ENCODE data around the gene IFNLR1. TPM values are rescaled to one million over a fixed set of nuclear protein-coding genes. Genes with fewer than 3 reads are reported as not detected.

Gene IFNLR1
- 0.17 and 4.1 TPM in 2 replicates for total RNA-seq (2014; rRNA removed; shearing (Covaris generic); ENCODE audit: low replicate concordance)

DNA sequence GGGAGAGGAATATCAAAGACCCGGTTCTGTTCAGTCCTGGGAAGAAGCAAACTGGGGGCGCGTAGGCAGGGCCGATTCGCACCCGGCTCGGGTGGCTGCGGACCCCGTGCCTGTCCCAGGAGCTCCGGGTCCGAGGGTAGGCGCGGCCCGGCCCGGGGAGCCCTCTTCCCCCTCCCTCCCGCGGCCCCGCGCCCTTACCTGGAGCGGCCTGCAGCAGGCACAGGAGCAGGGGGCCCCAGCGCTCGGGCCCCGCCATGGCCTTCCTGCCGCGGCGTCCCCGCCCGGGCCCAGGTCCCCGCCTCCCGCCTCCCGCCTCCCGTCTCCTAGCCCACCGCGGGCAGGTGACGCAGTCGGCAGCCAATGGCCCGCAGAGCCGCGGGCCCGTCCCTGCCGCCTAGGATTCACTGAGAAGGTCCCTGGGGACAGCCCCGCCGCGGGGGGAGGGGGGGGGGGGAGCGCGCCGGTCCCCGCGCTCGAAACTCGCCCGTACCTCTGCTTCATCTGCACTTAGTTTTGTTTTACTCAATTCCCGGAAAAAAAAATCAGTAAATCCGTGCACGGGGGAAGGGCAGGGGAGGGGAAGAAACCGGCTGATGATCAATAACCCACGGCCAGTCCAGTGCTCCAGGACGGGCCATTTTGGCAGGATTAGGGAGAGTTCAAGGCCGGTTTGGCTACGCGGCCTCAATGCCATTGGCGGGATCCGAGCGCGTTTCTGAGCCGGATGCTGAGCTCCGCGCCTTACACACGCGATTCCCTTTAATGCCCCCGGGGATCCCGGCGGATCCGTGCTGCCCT, at the start of gene IFNLR1:
IFNLR1 (minus strand) TSS at position 297 of the 798 bp plus-strand sequence; CDS start at position 256, 41 bp downstream.
- peak; percentile 61 for DNase-seq (ENCODE audit: low read depth)
- in situ Hi-C loops (cut with HindIII; ENCODE audit: low pct_unique_long_range_greater_than_20kb, low sequenced_read_pairs), result no loop called here

DNA sequence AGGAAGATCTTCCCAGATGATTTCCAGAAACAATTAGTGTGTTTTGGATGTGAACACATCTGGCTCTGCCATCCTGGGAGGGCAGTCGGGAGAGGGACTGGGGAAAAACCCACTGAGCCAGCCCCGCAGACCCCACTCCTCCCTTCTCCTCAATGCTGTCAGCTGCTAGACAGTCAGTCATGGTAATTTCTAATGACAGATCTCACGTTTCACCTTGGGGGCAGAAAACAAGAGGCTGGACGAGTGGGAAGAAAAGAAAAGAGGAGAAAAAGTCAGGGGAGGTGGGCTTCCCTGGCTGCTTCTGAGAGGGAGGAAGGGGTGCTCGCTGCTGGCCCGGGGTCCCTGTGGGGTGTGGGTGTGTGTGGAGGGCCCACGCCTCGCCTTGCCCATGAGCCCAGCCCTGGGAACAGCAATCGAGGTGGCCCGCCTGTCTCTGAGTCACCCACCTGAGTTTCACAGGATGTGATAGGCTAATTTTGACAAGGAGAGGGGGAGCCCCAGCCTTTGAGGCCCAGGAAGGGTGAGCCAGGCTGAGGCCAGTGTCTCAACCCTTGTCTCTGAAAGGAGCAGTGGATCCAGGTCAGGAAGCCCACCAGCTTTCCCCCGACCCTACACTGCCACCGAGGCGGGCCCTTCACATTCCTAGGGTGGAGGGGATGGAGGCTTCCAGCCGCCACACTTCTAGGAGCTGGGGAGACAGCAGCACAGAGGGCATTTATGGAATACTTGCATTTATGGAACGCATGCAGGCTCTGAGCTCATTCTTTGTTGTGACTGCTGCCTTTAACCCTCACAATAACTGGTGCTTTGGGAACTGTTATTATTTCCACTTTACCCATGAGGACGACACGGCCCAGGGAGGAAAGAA, 49.1 kb upstream of the IFNLR1 start:
- peak; percentile 61 for DNase-seq (ENCODE audit: low read depth)
- in situ Hi-C loops (cut with HindIII; ENCODE audit: low pct_unique_long_range_greater_than_20kb, low sequenced_read_pairs), result no loop called here

DNA sequence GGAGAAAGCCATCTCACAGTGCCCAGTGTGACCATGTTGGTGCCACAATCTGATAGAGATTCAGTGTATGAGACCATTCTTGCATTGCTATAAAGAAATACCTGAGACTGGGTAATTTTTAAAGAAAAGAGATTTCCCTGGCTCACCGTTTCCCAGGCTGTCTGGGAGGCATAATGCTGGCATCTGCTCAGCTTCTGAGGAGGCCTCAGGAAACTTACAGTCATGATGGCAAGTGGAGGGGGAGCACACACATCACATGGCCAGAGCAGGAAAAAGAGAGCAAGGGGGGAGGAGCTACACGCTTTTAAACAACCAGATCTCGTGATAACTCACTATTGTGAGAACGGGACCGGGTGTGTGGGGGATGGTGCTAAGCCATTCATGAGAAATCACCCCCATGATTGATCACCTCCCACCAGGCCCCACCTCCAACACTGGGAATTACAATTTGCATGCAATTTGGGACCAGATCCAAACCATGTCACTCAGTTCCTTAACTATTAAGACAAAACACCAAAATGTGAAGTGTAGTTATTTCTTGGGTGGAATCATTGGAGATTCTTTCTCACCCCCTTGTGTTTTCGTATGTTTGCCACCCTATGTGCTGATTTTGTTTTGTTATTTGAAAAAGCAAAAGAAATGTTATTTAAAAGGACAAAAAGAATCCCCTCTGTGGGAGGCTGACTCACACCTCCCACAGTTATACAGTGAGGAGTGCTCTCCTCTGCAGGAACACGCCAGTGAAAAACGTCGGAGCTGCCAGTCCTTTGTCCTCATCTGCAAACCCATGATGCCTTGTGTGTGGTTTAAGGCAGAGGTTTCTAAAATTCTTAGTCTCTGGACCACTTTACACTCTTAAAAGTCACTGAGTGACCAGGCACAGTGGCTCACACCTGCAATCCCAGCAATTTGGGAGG, 46.9 kb upstream of the IFNLR1 start:
- in situ Hi-C loops (cut with HindIII; ENCODE audit: low pct_unique_long_range_greater_than_20kb, low sequenced_read_pairs), result no loop called here
- DNase-seq (ENCODE audit: low read depth), result no peak

- no peak for DNase-seq (ENCODE audit: low read depth)
- in situ Hi-C loops (cut with HindIII; ENCODE audit: low pct_unique_long_range_greater_than_20kb, low sequenced_read_pairs), result no loop called here
These were observed 44.6 kb upstream of the IFNLR1 start for GRCh38 chr1:24231701-24232100.

- in situ Hi-C loops (cut with HindIII; ENCODE audit: low pct_unique_long_range_greater_than_20kb, low sequenced_read_pairs), result no loop called here
- no peak for DNase-seq (ENCODE audit: low read depth)
These were observed 41.2 kb upstream of the IFNLR1 start for GRCh38 chr1:24228311-24228710.

- no peak for DNase-seq (ENCODE audit: low read depth)
- in situ Hi-C loops (cut with HindIII; ENCODE audit: low pct_unique_long_range_greater_than_20kb, low sequenced_read_pairs), result no loop called here
These were observed 39.7 kb upstream of the IFNLR1 start for GRCh38 chr1:24226749-24227148.

- in situ Hi-C loops (cut with HindIII; ENCODE audit: low pct_unique_long_range_greater_than_20kb, low sequenced_read_pairs), result no loop called here
- DNase-seq (ENCODE audit: low read depth), result no peak
These were observed 37.7 kb upstream of the IFNLR1 start for GRCh38 chr1:24224761-24225160.

DNA sequence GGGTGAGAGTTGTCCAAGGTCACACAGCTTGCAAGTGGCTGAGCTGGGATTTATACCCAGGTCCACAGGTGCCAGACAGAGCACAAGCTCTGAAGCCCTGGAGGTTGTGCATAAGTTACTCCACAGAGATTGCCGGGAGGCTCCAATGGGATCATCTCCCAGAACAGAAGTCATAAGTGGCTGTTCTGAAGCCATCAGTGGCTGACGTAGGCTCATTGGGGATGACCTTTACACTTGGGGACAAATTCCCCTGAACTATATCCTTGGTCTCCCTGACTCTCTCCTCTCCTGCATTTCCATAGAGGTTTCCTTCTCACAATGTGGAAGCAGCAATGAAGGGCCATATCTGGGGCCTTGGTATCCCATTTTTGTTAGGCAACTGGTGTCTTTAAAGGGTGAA, 37.0 kb upstream of the IFNLR1 start:
- no peak for DNase-seq (ENCODE audit: low read depth)
- in situ Hi-C loops (cut with HindIII; ENCODE audit: low pct_unique_long_range_greater_than_20kb, low sequenced_read_pairs), result no loop called here

DNA sequence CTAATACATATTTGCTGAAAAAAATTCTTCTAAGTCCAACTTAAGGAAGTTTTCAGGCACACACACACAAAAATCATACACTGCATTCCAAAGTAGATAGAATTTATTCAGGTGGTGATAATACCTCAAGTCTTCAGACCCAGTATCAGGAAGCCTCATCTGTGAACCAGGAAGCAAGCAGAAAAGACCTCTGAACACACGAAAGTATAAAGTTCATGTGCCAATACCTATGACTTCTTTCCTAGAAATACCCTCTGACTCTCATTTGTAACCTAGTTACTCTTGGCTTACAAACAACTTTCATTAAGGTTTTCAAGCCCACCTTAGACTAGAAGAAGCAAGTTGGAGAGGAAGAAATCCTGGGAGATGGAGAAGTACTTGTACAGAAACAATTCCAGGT, 35.7 kb upstream of the IFNLR1 start:
- in situ Hi-C loops (cut with HindIII; ENCODE audit: low pct_unique_long_range_greater_than_20kb, low sequenced_read_pairs), result no loop called here

DNA sequence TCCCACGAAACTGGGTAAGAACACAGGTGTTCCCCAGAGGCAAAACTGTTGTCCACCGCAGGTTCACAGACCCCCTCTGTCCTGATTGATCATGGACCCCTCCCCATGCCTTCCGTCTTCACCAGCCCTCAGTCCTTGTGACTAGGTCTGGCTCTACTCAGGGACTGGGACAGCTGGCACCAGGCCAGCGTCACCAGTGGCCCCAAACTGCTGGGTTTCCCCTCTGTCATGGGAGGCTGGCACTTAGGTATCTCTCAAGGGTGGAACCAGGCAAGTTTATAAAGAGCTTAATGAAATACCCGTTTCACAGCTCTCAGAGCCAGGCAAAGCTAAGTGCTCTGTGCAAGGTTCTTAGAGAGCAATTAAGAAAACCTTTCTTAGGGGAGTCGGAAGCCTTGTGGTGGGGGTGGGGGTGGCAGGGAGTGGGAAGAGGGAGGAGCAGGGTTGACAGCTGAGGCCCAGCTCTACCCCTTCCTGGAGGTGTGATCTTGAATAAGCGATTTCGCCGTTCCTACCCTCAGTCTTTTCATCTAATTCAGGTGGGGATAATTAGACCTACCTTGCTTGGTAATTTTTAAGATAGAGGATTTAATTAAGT, 35.0 kb upstream of the IFNLR1 start:
- in situ Hi-C loops (cut with HindIII; ENCODE audit: low pct_unique_long_range_greater_than_20kb, low sequenced_read_pairs), result no loop called here
- DNase-seq (ENCODE audit: low read depth), result no peak

More for the DNA sequence above, 35.7 kb upstream of the IFNLR1 start:
- no peak for DNase-seq (ENCODE audit: low read depth)

- DNase-seq (ENCODE audit: low read depth), result no peak
- in situ Hi-C loops (cut with HindIII; ENCODE audit: low pct_unique_long_range_greater_than_20kb, low sequenced_read_pairs), result no loop called here
These were observed 34.2 kb upstream of the IFNLR1 start for GRCh38 chr1:24221246-24221645.

GRCh38 chr1:24216276-24217074, 29.4 kb upstream of the IFNLR1 start:
- in situ Hi-C loops (cut with HindIII; ENCODE audit: low pct_unique_long_range_greater_than_20kb, low sequenced_read_pairs), result no loop called here
- peak; percentile 31 for DNase-seq (ENCODE audit: low read depth)

DNA sequence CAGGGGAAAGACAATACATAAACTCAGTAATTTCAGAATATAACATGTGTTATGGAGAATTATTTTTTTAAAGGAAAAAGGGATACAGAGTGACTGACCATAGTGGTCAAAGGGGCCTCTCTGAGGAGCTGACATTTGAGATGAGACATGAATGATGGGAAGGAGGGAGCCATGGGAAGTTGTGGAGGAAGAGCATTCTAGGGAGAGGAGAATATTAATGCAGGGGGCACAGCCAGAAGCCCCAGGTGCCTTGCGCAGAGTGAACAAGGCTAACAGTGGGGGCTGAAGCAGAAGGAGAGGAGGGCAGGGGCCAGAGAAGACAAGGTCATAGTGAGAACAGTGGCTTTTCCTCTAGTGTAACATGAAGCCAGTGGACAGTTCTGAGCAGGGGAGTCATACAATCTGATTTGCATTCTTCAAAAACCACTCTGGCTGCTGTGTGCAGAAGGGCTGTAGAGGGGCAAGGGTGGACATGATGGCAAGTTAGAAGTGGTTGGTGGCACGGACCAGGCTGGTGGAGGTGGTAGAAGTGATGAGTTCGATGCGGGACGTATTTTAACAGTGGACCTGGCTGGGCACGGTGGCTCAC, 28.2 kb upstream of the IFNLR1 start:
- in situ Hi-C loops (cut with HindIII; ENCODE audit: low pct_unique_long_range_greater_than_20kb, low sequenced_read_pairs), result no loop called here
- DNase-seq (ENCODE audit: low read depth), result no peak

- DNase-seq (ENCODE audit: low read depth), result no peak
- in situ Hi-C loops (cut with HindIII; ENCODE audit: low pct_unique_long_range_greater_than_20kb, low sequenced_read_pairs), result no loop called here
These were observed 25.3 kb upstream of the IFNLR1 start for GRCh38 chr1:24212376-24212775.

DNA sequence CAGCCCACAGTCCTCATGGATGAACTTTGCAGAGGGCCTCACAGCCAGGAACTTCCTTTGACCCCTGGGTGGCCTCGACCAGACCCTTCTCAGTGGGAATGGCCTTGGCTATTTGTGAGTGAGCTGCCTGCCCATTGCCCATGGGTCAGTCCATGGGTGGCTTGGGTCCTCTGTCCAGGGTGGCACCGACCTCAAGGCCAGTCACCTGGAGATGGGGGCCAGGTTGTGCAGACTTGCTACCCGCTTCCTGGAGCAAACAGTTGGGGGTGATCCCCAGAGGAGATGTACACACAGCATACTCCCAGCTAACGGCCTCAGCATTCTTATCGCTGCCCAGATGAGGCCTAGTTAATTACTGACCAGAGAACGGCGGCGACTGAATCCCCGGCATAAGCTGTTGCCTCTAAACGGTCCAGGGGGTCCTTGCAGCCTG, 23.1 kb upstream of the IFNLR1 start:
- in situ Hi-C loops (cut with HindIII; ENCODE audit: low pct_unique_long_range_greater_than_20kb, low sequenced_read_pairs), result no loop called here
- DNase-seq (ENCODE audit: low read depth), result no peak

DNA sequence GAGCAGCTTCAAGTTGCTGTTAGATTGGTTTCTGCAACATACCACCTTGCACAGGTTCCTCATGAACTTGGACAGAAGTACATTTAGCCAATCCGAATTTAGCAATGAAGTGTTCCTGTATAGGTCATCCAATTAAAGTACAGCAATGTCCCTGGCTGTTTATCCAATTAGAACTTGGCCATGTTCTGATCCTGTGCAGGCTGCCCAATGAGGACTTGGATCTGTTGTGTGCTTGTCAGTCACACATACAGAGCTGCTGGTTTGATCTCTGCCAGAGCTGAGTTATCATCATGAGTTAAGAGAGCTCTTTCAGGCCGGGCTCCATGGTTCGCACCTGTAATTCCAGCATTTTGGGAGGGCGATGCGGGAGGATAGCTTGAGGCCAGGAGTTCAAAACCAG, 22.0 kb upstream of the IFNLR1 start:
- in situ Hi-C loops (cut with HindIII; ENCODE audit: low pct_unique_long_range_greater_than_20kb, low sequenced_read_pairs), result no loop called here
- no peak for DNase-seq (ENCODE audit: low read depth)

GRCh38 chr1:24207709-24208108, 20.6 kb upstream of the IFNLR1 start:
- no peak for DNase-seq (ENCODE audit: low read depth)
- in situ Hi-C loops (cut with HindIII; ENCODE audit: low pct_unique_long_range_greater_than_20kb, low sequenced_read_pairs), result no loop called here

All from Caki2 (cell line).